Right atrium auricular region (tissue), 2 donors: ENCODE data around the gene L1TD1. TPM values are rescaled to one million over a fixed set of nuclear protein-coding genes. Genes with fewer than 3 reads are reported as not detected.
"Not testable (repeated sequence)": the region's sequence is repeated elsewhere in the genome, so short reads cannot be mapped to it uniquely, and the experiment has no call there.

ENCODE experiments used
- DNase-seq: peaks from one replicate; pipeline ENCODE4 v3.0.0-alpha.2; 2019; ENCODE audit warnings: low spot score
- H3K27ac ChIP-seq, 2 donors: fragments of 200-600 bp; sonication (generic); 1 replicate in 1 of 2; 2 replicates in 1 of 2; pipeline ENCODE4 v1.5.1; 2016 to 2019
- H3K27me3 ChIP-seq, 2 donors: fragments of 200-600 bp; sonication (generic); one replicate each; pipeline versions ENCODE4 v1.5.1 to v1.6.0; 2017 to 2019
- H3K36me3 ChIP-seq: fragments of 200-600 bp; sonication (generic); one replicate; pipeline ENCODE4 v1.5.1; 2016
- H3K4me1 ChIP-seq, 2 donors: fragments of 200-600 bp; sonication (generic); one replicate each; pipeline versions ENCODE4 v1.5.1 to v1.6.0; 2017 to 2019
- H3K4me3 ChIP-seq, 2 donors: fragments of 200-600 bp; sonication (generic); 1 replicate in 1 of 2; 2 replicates in 1 of 2; pipeline ENCODE4 v1.5.1; 2017 to 2019; ENCODE audit warnings: mild to moderate bottlenecking in 1 of 2, moderate library complexity in 1 of 2
- H3K9me3 ChIP-seq, 2 donors: fragments of 200-600 bp; sonication (generic); one replicate each; pipeline ENCODE4 v1.5.1; 2019
- CTCF ChIP-seq, 2 donors: fragments of 200-600 bp; sonication (generic); IDR thresholded peaks; one replicate each; pipeline ENCODE4 v1.5.1; 2019; ENCODE audit warnings: antibody characterized with exemption in 2 of 2
- total RNA-seq, 2 donors: library from RNA; depleted of rRNA; stranded (reverse); fragments of >200 nt; gene quantifications; one replicate each; pipeline ENCODE4 v1.1.0, GENCODE V29; 2016

L1TD1 gene
- total RNA-seq, 2 donors from 2014 or later, result not detected

- Histone ChIP-seq H3K27me3 (no peaks in the 10 kb centered on the region), H3K36me3 (no peaks in the 10 kb centered on the region), H3K9me3 (no peaks in the 10 kb centered on the region), H3K4me1 (peaks cover 0 to 8% of the 10 kb centered on the region in 2 donors), H3K27ac (no peak overlapping the region), H3K4me3 (no peak overlapping the region)
- DNase-seq, result no peak
- TF ChIP-seq CTCF (IDR thresholded peaks at IDR 0.05), result no peak
These were observed 46.2 kb downstream of the L1TD1 start for GRCh38 chr1:62240651-62241370.

GRCh38 chr1:62241371-62242131 is 46.9 kb downstream of the L1TD1 start:
- no peak for DNase-seq
- TF ChIP-seq CTCF (IDR thresholded peaks at IDR 0.05), result no peak
- no peak overlapping the region for H3K4me3 ChIP-seq
- H3K9me3 ChIP-seq, result no peaks in the 10 kb centered on the region
- H3K27ac ChIP-seq, result no peak overlapping the region
- peaks cover 0 to 8% of the 10 kb centered on the region in 2 donors for H3K4me1 ChIP-seq
- H3K36me3 ChIP-seq, result no peaks in the 10 kb centered on the region
- H3K27me3 ChIP-seq, result no peaks in the 10 kb centered on the region

GRCh38 chr1:62244380-62244779 is 49.7 kb downstream of the L1TD1 start:
- H3K9me3 ChIP-seq, H3K27ac ChIP-seq, H3K4me3 ChIP-seq, DNase-seq, H3K36me3 ChIP-seq, H3K4me1 ChIP-seq, H3K27me3 ChIP-seq: not testable (repeated sequence)

- H3K4me1 ChIP-seq, result peaks cover 0 to 8% of the 10 kb centered on the region in 2 donors
These were observed 50.6 kb downstream of the L1TD1 start for GRCh38 chr1:62245201-62245600.

GRCh38 chr1:62247391-62248168 is 52.9 kb downstream of the L1TD1 start:
- H3K4me3 ChIP-seq, result no peak overlapping the region
- TF ChIP-seq CTCF (IDR thresholded peaks at IDR 0.05), result no peak
- H3K4me1 ChIP-seq, result no peaks in the 10 kb centered on the region
- no peaks in the 10 kb centered on the region for H3K36me3 ChIP-seq
- DNase-seq, result no peak
- no peaks in the 10 kb centered on the region for H3K27me3 ChIP-seq
- no peak overlapping the region for H3K27ac ChIP-seq
- no peaks in the 10 kb centered on the region for H3K9me3 ChIP-seq

More at GRCh38 chr1:62245201-62245600, 50.6 kb downstream of the L1TD1 start:
- Histone ChIP-seq H3K4me3 (no peak overlapping the region), H3K9me3 (no peaks in the 10 kb centered on the region), H3K27ac (no peak overlapping the region), H3K27me3 (no peaks in the 10 kb centered on the region), H3K36me3 (no peaks in the 10 kb centered on the region)
- TF ChIP-seq CTCF (IDR thresholded peaks at IDR 0.05), result no peak
- DNase-seq, result no peak
